Mucosa of stomach (tissue), 1 donor: Measurements from ENCODE around the gene CHIC2.

Source experiments
- H3K27me3 ChIP-seq: one replicate; pipeline ENCODE4 v1.7.0; 2013; ENCODE audit warnings: mild to moderate bottlenecking, low read length; ENCODE audit not compliant: control insufficient read depth, insufficient read depth
- H3K36me3 ChIP-seq: one replicate; pipeline ENCODE4 v1.7.0; 2013; ENCODE audit warnings: low read length; ENCODE audit not compliant: control insufficient read depth, insufficient read depth
- H3K4me1 ChIP-seq: one replicate; pipeline ENCODE4 v1.7.0; 2013; ENCODE audit warnings: mild to moderate bottlenecking, low read length; ENCODE audit not compliant: control insufficient read depth, insufficient read depth
- H3K4me3 ChIP-seq: one replicate; pipeline ENCODE4 v1.7.0; 2013; ENCODE audit warnings: low read length
- H3K9ac ChIP-seq: one replicate; pipeline ENCODE4 v1.7.0; 2013; ENCODE audit warnings: mild to moderate bottlenecking, low read length, moderate library complexity
- H3K9me3 ChIP-seq: one replicate; pipeline ENCODE4 v1.7.0; 2013; ENCODE audit warnings: mild to moderate bottlenecking, low read length, moderate library complexity; ENCODE audit not compliant: control insufficient read depth
- donor health status: Pancreatic carcinoma.

The CHIC2 gene

GRCh38 chr4:54015423-54016030 is 48.9 kb downstream of the CHIC2 start:
- Histone ChIP-seq H3K36me3 (no peaks in the 10 kb centered on the region), H3K9ac (no peak overlapping the region), H3K27me3 (no peaks in the 10 kb centered on the region), H3K4me1 (no peaks in the 10 kb centered on the region), H3K9me3 (no peaks in the 10 kb centered on the region), H3K4me3 (no peak overlapping the region)

GRCh38 chr4:54014666-54015160 is 49.7 kb downstream of the CHIC2 start:
- no peak overlapping the region for H3K9ac ChIP-seq
- no peaks in the 10 kb centered on the region for H3K27me3 ChIP-seq
- no peaks in the 10 kb centered on the region for H3K4me1 ChIP-seq
- H3K9me3 ChIP-seq = no peaks in the 10 kb centered on the region
- H3K4me3 ChIP-seq = no peak overlapping the region
- no peaks in the 10 kb centered on the region for H3K36me3 ChIP-seq

- Histone ChIP-seq H3K9ac (no peak overlapping the region), H3K27me3 (no peaks in the 10 kb centered on the region), H3K36me3 (no peaks in the 10 kb centered on the region), H3K4me3 (no peak overlapping the region), H3K4me1 (peaks cover 12% of the 10 kb centered on the region), H3K9me3 (no peaks in the 10 kb centered on the region)
Measured at GRCh38 chr4:54011201-54011600, 53.2 kb downstream of the CHIC2 start.

- no peaks in the 10 kb centered on the region for H3K36me3 ChIP-seq
- H3K27me3 ChIP-seq = no peaks in the 10 kb centered on the region
- H3K4me3 ChIP-seq = no peak overlapping the region
- H3K9me3 ChIP-seq = no peaks in the 10 kb centered on the region
- no peak overlapping the region for H3K9ac ChIP-seq
- peaks cover 12% of the 10 kb centered on the region for H3K4me1 ChIP-seq
Measured at GRCh38 chr4:54006755-54007154, 57.6 kb downstream of the CHIC2 start.

GRCh38 chr4:54005475-54005874 is 58.9 kb downstream of the CHIC2 start:
- Histone ChIP-seq H3K9ac (no peak overlapping the region), H3K4me1 (peaks cover 12% of the 10 kb centered on the region), H3K9me3 (no peaks in the 10 kb centered on the region), H3K4me3 (no peak overlapping the region), H3K27me3 (no peaks in the 10 kb centered on the region), H3K36me3 (no peaks in the 10 kb centered on the region)

GRCh38 chr4:54004463-54004862 is 59.9 kb downstream of the CHIC2 start:
- H3K36me3 ChIP-seq = no peaks in the 10 kb centered on the region
- no peaks in the 10 kb centered on the region for H3K9me3 ChIP-seq
- H3K9ac ChIP-seq = no peak overlapping the region
- H3K4me1 ChIP-seq = peaks cover 12% of the 10 kb centered on the region
- no peak overlapping the region for H3K4me3 ChIP-seq
- H3K27me3 ChIP-seq = no peaks in the 10 kb centered on the region

- no peaks in the 10 kb centered on the region for H3K36me3 ChIP-seq
- no peak overlapping the region for H3K9ac ChIP-seq
- H3K4me1 ChIP-seq = peaks cover 5% of the 10 kb centered on the region
- H3K4me3 ChIP-seq = no peak overlapping the region
- no peaks in the 10 kb centered on the region for H3K9me3 ChIP-seq
- no peaks in the 10 kb centered on the region for H3K27me3 ChIP-seq
Measured at GRCh38 chr4:54001668-54002365, 62.6 kb downstream of the CHIC2 start.

- H3K9me3 ChIP-seq = no peaks in the 10 kb centered on the region
- no peaks in the 10 kb centered on the region for H3K27me3 ChIP-seq
- H3K4me3 ChIP-seq = no peak overlapping the region
- H3K4me1 ChIP-seq = no peaks in the 10 kb centered on the region
- no peaks in the 10 kb centered on the region for H3K36me3 ChIP-seq
- no peak overlapping the region for H3K9ac ChIP-seq
Measured at GRCh38 chr4:53997898-53998297, 66.5 kb downstream of the CHIC2 start.

- H3K4me3 ChIP-seq = no peak overlapping the region
- no peaks in the 10 kb centered on the region for H3K27me3 ChIP-seq
- no peaks in the 10 kb centered on the region for H3K36me3 ChIP-seq
- no peaks in the 10 kb centered on the region for H3K9me3 ChIP-seq
- H3K4me1 ChIP-seq = peaks cover 16% of the 10 kb centered on the region
- no peak overlapping the region for H3K9ac ChIP-seq
Measured at GRCh38 chr4:53994382-53995102, 69.9 kb downstream of the CHIC2 start.

GRCh38 chr4:53992785-53993184 is 71.6 kb downstream of the CHIC2 start:
- H3K4me1 ChIP-seq = peaks cover 21% of the 10 kb centered on the region
- H3K27me3 ChIP-seq = no peaks in the 10 kb centered on the region
- H3K9me3 ChIP-seq = no peaks in the 10 kb centered on the region
- no peak overlapping the region for H3K4me3 ChIP-seq
- no peak overlapping the region for H3K9ac ChIP-seq
- H3K36me3 ChIP-seq = no peaks in the 10 kb centered on the region

- H3K27me3 ChIP-seq = no peaks in the 10 kb centered on the region
- H3K9ac ChIP-seq = no peak overlapping the region
- H3K36me3 ChIP-seq = no peaks in the 10 kb centered on the region
- H3K4me3 ChIP-seq = no peak overlapping the region
- H3K4me1 ChIP-seq = peaks cover 24% of the 10 kb centered on the region
- no peaks in the 10 kb centered on the region for H3K9me3 ChIP-seq
Measured at GRCh38 chr4:53991821-53992220, 72.6 kb downstream of the CHIC2 start.

- Histone ChIP-seq H3K9ac (no peak overlapping the region), H3K27me3 (no peaks in the 10 kb centered on the region), H3K4me3 (no peak overlapping the region), H3K36me3 (no peaks in the 10 kb centered on the region), H3K4me1 (peaks cover 24% of the 10 kb centered on the region), H3K9me3 (no peaks in the 10 kb centered on the region)
Measured at GRCh38 chr4:53990641-53991040, 73.8 kb downstream of the CHIC2 start.
